Astrocyte (in vitro differentiated cells and primary cell): ENCODE measurements around the gene RAB29. TPM values are rescaled to one million over a fixed set of nuclear protein-coding genes. Genes with fewer than 3 reads are reported as not detected.
"Not testable (repeated sequence)": the region's sequence is repeated elsewhere in the genome, so short reads cannot be mapped to it uniquely, and the experiment has no call there.

ENCODE experiments used
- DNase-seq: peaks from one replicate; pipeline ENCODE4 v3.0.0-alpha.2; 2010; ENCODE audit warnings: low read depth
- FAIRE-seq: peaks from 2 replicates; lab custom pipeline; 2011; peaks lifted over from hg19 to GRCh38; lab: Jason Lieb, UNC
- H2AFZ ChIP-seq: 2 replicates; pipeline ENCODE4 v1.6.0; 2012; ENCODE audit warnings: low read depth, low read length, inconsistent platforms
- H3K27ac ChIP-seq: 2 replicates; pipeline ENCODE4 v1.5.1; 2011; ENCODE audit warnings: low read depth, low read length, inconsistent platforms
- H3K27me3 ChIP-seq: 2 replicates; pipeline ENCODE4 v1.6.0; 2011; ENCODE audit warnings: low read length, inconsistent platforms; ENCODE audit not compliant: insufficient read depth
- H3K36me3 ChIP-seq: 2 replicates; pipeline ENCODE4 v1.5.1; 2011; ENCODE audit warnings: low read length, inconsistent platforms; ENCODE audit not compliant: insufficient read depth
- H3K4me1 ChIP-seq: 2 replicates; pipeline ENCODE4 v1.5.1; 2011; ENCODE audit warnings: low read length, inconsistent platforms; ENCODE audit not compliant: insufficient read depth
- H3K4me2 ChIP-seq: 2 replicates; pipeline ENCODE4 v1.6.0; 2012; ENCODE audit warnings: low read length, inconsistent platforms
- H3K4me3 ChIP-seq: 2 replicates; pipeline ENCODE4 v1.5.1; 2011; ENCODE audit warnings: low read depth, mild to moderate bottlenecking, low read length, inconsistent platforms; ENCODE audit not compliant: insufficient read depth
- H3K79me2 ChIP-seq: 2 replicates; pipeline ENCODE4 v1.6.0; 2012; ENCODE audit warnings: mild to moderate bottlenecking, low read length, inconsistent platforms; ENCODE audit not compliant: insufficient read depth
- H3K9ac ChIP-seq: 2 replicates; pipeline ENCODE4 v1.6.0; 2012; ENCODE audit warnings: mild to moderate bottlenecking, low read length, inconsistent platforms
- H3K9me3 ChIP-seq: 2 replicates; pipeline ENCODE4 v1.5.1; 2012; ENCODE audit warnings: low read depth, mild to moderate bottlenecking, low read length, inconsistent platforms; ENCODE audit not compliant: insufficient read depth
- H4K20me1 ChIP-seq: 2 replicates; pipeline ENCODE4 v1.6.0; 2012; ENCODE audit warnings: low read length, inconsistent platforms; ENCODE audit not compliant: insufficient read depth
- H3K27ac Mint-ChIP-seq: one replicate; pipeline ENCODE4 v1.8.0; 2021; ENCODE audit warnings: mild to moderate bottlenecking, mixed read lengths; ENCODE audit not compliant: unreplicated experiment
- H3K27me3 Mint-ChIP-seq: one replicate; pipeline ENCODE4 v1.8.0; 2021; ENCODE audit warnings: low read depth, mixed read lengths; ENCODE audit not compliant: unreplicated experiment
- H3K36me3 Mint-ChIP-seq: one replicate; pipeline ENCODE4 v1.8.0; 2021; ENCODE audit warnings: low read depth, mixed read lengths; ENCODE audit not compliant: unreplicated experiment
- H3K4me1 Mint-ChIP-seq: one replicate; pipeline ENCODE4 v1.8.0; 2021; ENCODE audit warnings: low read depth, mixed read lengths; ENCODE audit not compliant: unreplicated experiment
- H3K4me3 Mint-ChIP-seq: one replicate; pipeline ENCODE4 v1.8.0; 2021; ENCODE audit warnings: mild to moderate bottlenecking, moderate library complexity, mixed read lengths; ENCODE audit not compliant: unreplicated experiment
- H3K9me3 Mint-ChIP-seq: one replicate; pipeline ENCODE4 v1.8.0; 2021; ENCODE audit warnings: mild to moderate bottlenecking, mixed read lengths; ENCODE audit not compliant: unreplicated experiment
- CTCF ChIP-seq: IDR thresholded peaks from 2 replicates; pipeline ENCODE4 v1.5.1; 2011; ENCODE audit warnings: low read depth, mild to moderate bottlenecking, inconsistent platforms, low read length, moderate library complexity; ENCODE audit not compliant: insufficient read depth
- EZH2 ChIP-seq: IDR thresholded peaks from 2 replicates; pipeline ENCODE4 v1.6.1; 2012; ENCODE audit warnings: mild to moderate bottlenecking, low read length, inconsistent platforms; ENCODE audit not compliant: insufficient read depth
- total RNA-seq: library from RNA; stranded (reverse); gene quantifications from 2 replicates; pipeline ENCODE4 v1.2.1, GENCODE V29; 2021

Gene RAB29
- total RNA-seq, 1 donor from 2014 or later = 13.3 TPM

- FAIRE-seq (no peak), DNase-seq (no peak)
- Histone ChIP-seq H3K36me3 (peaks cover 34% of the 10 kb centered on the region), H3K27ac (no peak overlapping the region), H2AFZ (no peak overlapping the region), H3K4me2 (no peak overlapping the region), H3K27me3 (no peaks in the 10 kb centered on the region), H3K9me3 (no peaks in the 10 kb centered on the region), H3K9ac (no peak overlapping the region), H3K4me3 (no peak overlapping the region), H3K4me1 (no peaks in the 10 kb centered on the region), H4K20me1 (peaks cover 48% of the 10 kb centered on the region), H3K79me2 (peaks cover 72% of the 10 kb centered on the region)
- H3K27me3 Mint-ChIP-seq = no peaks in the 10 kb centered on the region
- no peak overlapping the region for H3K4me3 Mint-ChIP-seq
- H3K36me3 Mint-ChIP-seq = no peaks in the 10 kb centered on the region
- H3K27ac Mint-ChIP-seq = no peak overlapping the region
- TF ChIP-seq CTCF (no peak), EZH2 (no peak)
- no peaks in the 10 kb centered on the region for H3K9me3 Mint-ChIP-seq
- H3K4me1 Mint-ChIP-seq = no peaks in the 10 kb centered on the region
Observed at GRCh38 chr1:205725514-205725913, 49.8 kb downstream of the RAB29 start.

GRCh38 chr1:205720740-205721139 lies 54.5 kb downstream of the RAB29 start:
- Histone ChIP-seq H4K20me1 (peaks cover 25% of the 10 kb centered on the region), H3K36me3 (peaks cover 58% of the 10 kb centered on the region)

GRCh38 chr1:205719762-205720161 lies 55.5 kb downstream of the RAB29 start:
- DNase-seq (no peak), FAIRE-seq (no peak)
- Mint-ChIP-seq H3K4me3 (no peak overlapping the region), H3K27me3 (no peaks in the 10 kb centered on the region), H3K27ac (no peak overlapping the region), H3K4me1 (no peaks in the 10 kb centered on the region), H3K36me3 (peaks cover 3% of the 10 kb centered on the region), H3K9me3 (no peaks in the 10 kb centered on the region)
- no peaks in the 10 kb centered on the region for H3K4me1 ChIP-seq
- peaks cover 61% of the 10 kb centered on the region for H3K36me3 ChIP-seq
- no peak overlapping the region for H3K4me3 ChIP-seq
- H3K4me2 ChIP-seq = no peak overlapping the region
- TF ChIP-seq CTCF = no peak
- TF ChIP-seq EZH2 = no peak
- H3K9ac ChIP-seq = no peak overlapping the region
- H3K79me2 ChIP-seq = peaks cover 23% of the 10 kb centered on the region
- no peak overlapping the region for H2AFZ ChIP-seq
- no peaks in the 10 kb centered on the region for H3K27me3 ChIP-seq
- H4K20me1 ChIP-seq = peaks cover 23% of the 10 kb centered on the region
- no peaks in the 10 kb centered on the region for H3K9me3 ChIP-seq
- H3K27ac ChIP-seq = no peak overlapping the region

More at GRCh38 chr1:205720740-205721139, 54.5 kb downstream of the RAB29 start:
- not testable (repeated sequence) for DNase-seq, FAIRE-seq, H3K4me3 Mint-ChIP-seq, H3K4me1 ChIP-seq, H3K4me3 ChIP-seq, H3K9me3 ChIP-seq, H3K27ac ChIP-seq, H3K4me2 ChIP-seq, H3K9me3 Mint-ChIP-seq, H2AFZ ChIP-seq, H3K4me1 Mint-ChIP-seq, H3K27me3 Mint-ChIP-seq, H3K36me3 Mint-ChIP-seq, H3K9ac ChIP-seq, H3K27ac Mint-ChIP-seq, H3K27me3 ChIP-seq
- H3K79me2 ChIP-seq = peaks cover 33% of the 10 kb centered on the region
